NCI-H510A (cell line): ENCODE data around the gene CREG1.

Source experiments
- DNase-seq: peaks from one replicate; lab custom pipeline; 2025; lab: John Stamatoyannopoulos, UW

CREG1 gene

GRCh38 chr1:167507719-167508118 is 45.8 kb downstream of the CREG1 start:
- no peak for DNase-seq

- DNase-seq: no peak
Measured at GRCh38 chr1:167504467-167504827, 49.1 kb downstream of the CREG1 start.

- DNase-seq: no peak
Measured at GRCh38 chr1:167503626-167504466, 49.7 kb downstream of the CREG1 start.

- no peak for DNase-seq
Measured at GRCh38 chr1:167502719-167503462, 50.7 kb downstream of the CREG1 start.

- no peak for DNase-seq
Measured at GRCh38 chr1:167502192-167502551, 51.4 kb downstream of the CREG1 start.

- no peak for DNase-seq
Measured at GRCh38 chr1:167501515-167502191, 51.9 kb downstream of the CREG1 start.

- no peak for DNase-seq
Measured at GRCh38 chr1:167500283-167500860, 53.2 kb downstream of the CREG1 start.

- DNase-seq: no peak
Measured at GRCh38 chr1:167499664-167500101, 53.9 kb downstream of the CREG1 start.

- DNase-seq: no peak
Measured at GRCh38 chr1:167499106-167499505, 54.5 kb downstream of the CREG1 start.

- DNase-seq: no peak
Measured at GRCh38 chr1:167496797-167497619, 56.6 kb downstream of the CREG1 start.

- no peak for DNase-seq
Measured at GRCh38 chr1:167493372-167493771, 60.2 kb downstream of the CREG1 start.

GRCh38 chr1:167492481-167492910 is 61.1 kb downstream of the CREG1 start:
- DNase-seq: no peak

- peak; percentile 14 for DNase-seq
Measured at GRCh38 chr1:167491586-167492461, 61.7 kb downstream of the CREG1 start.
